ENCODE measurements around the gene SEPTIN7.

- TF ChIP-seq CTCF (conservative IDR thresholded peaks at IDR 0.05; ENCODE audit: low read length) (no peak), EZH2phosphoT487 (IDR thresholded peaks at IDR 0.05; ENCODE audit: borderline replicate concordance, low read depth, low read length) (no peak)
Observed at GRCh38 chr7:35797311-35797710, 3.5 kb upstream of the SEPTIN7 start.
